ENCODE measurements around the gene ODF2. TPM values are rescaled to one million over a fixed set of nuclear protein-coding genes. Genes with fewer than 3 reads are reported as not detected.

The ODF2 gene
- total RNA-seq, 1 experiment from 2014 or later, result 36.8 TPM

- peaks cover 2% of the 10 kb centered on the region for H3K36me3 ChIP-seq (ENCODE audit: control insufficient read depth, insufficient read depth, low read length)
- intact Hi-C loops (cut with micrococcal nuclease; ENCODE audit: unreplicated experiment) (no loop called here), in situ Hi-C loops (cut with HindIII; ENCODE audit: low pct_unique_long_range_greater_than_20kb, low sequenced_read_pairs) (no loop called here)
- no peak overlapping the region for H3K4me3 ChIP-seq (ENCODE audit: low read depth in 2 of 2, low read length in 2 of 2)
- no peak overlapping the region for H3K27ac ChIP-seq (ENCODE audit: low read length)
- ChIA-PET CTCF (no interaction called here), POLR2A (no interaction called here)
- TF ChIP-seq REST (IDR thresholded peaks at IDR 0.05; ENCODE audit: insufficient read depth in 1 of 2, low read depth in 2 of 2, low read length in 1 of 2) (no peak), POLR2AphosphoS5 (IDR thresholded peaks at IDR 0.05; ENCODE audit: low read depth, low read length) (no peak), SIN3A (IDR thresholded peaks at IDR 0.05; ENCODE audit: borderline replicate concordance, insufficient read depth, low read depth, low read length) (no peak), TCF7L2 (IDR thresholded peaks at IDR 0.05; ENCODE audit: low read depth, low read length) (no peak), CTCF (IDR thresholded peaks at IDR 0.05) (no peak)
- no peaks in the 10 kb centered on the region for H3K27me3 ChIP-seq (ENCODE audit: control insufficient read depth, insufficient read depth, low read length)
- no peak for DNase-seq (ENCODE audit: low read depth, low spot score)
- no TSS peak for BruUV-seq (replicated peaks)
- ATAC-seq, result no peak
- H3K4me1 ChIP-seq (ENCODE audit: control insufficient read depth, insufficient read depth, low read length), result no peaks in the 10 kb centered on the region
- no peaks in the 10 kb centered on the region for H3K9me3 ChIP-seq (ENCODE audit: control insufficient read depth, insufficient read depth, low read depth, low read length)
These were observed 39.5 kb downstream of the ODF2 start for GRCh38 chr9:128495296-128495695.

GRCh38 chr9:128495804-128496417 is 40.1 kb downstream of the ODF2 start:
- Histone ChIP-seq H3K36me3 (ENCODE audit: control insufficient read depth, insufficient read depth, low read length) (peaks cover 2% of the 10 kb centered on the region), H3K9me3 (ENCODE audit: control insufficient read depth, insufficient read depth, low read depth, low read length) (no peaks in the 10 kb centered on the region), H3K27ac (ENCODE audit: low read length) (no peak overlapping the region), H3K4me3 (ENCODE audit: low read depth in 2 of 2, low read length in 2 of 2) (no peak overlapping the region), H3K27me3 (ENCODE audit: control insufficient read depth, insufficient read depth, low read length) (no peaks in the 10 kb centered on the region), H3K4me1 (ENCODE audit: control insufficient read depth, insufficient read depth, low read length) (no peaks in the 10 kb centered on the region)
- ATAC-seq (no peak), DNase-seq (ENCODE audit: low read depth, low spot score) (no peak)
- CTCF ChIA-PET, result interaction anchor here (0.6 kb wide), 1 partner anchor 215 kb away, joined by 3 read pairs; no protein-coding TSS in a partner anchor
- no peak for TF ChIP-seq POLR2AphosphoS5 (IDR thresholded peaks at IDR 0.05; ENCODE audit: low read depth, low read length)
- TF ChIP-seq CTCF (IDR thresholded peaks at IDR 0.05), result no peak
- no peak for TF ChIP-seq TCF7L2 (IDR thresholded peaks at IDR 0.05; ENCODE audit: low read depth, low read length)
- no peak for TF ChIP-seq REST (IDR thresholded peaks at IDR 0.05; ENCODE audit: insufficient read depth in 1 of 2, low read depth in 2 of 2, low read length in 1 of 2)
- TF ChIP-seq SIN3A (IDR thresholded peaks at IDR 0.05; ENCODE audit: borderline replicate concordance, insufficient read depth, low read depth, low read length), result no peak
- in situ Hi-C loops (cut with HindIII; ENCODE audit: low pct_unique_long_range_greater_than_20kb, low sequenced_read_pairs), result no loop called here
- POLR2A ChIA-PET, result no interaction called here
- intact Hi-C loops (cut with micrococcal nuclease; ENCODE audit: unreplicated experiment), result no loop called here
- no TSS peak for BruUV-seq (replicated peaks)

Data from Panc1 (cell line).